ENCODE results near the gene ABTB2. TPM values are rescaled to one million over a fixed set of nuclear protein-coding genes. Genes with fewer than 3 reads are reported as not detected.

ABTB2 gene
- total RNA-seq, 2 donors from 2014 or later: 2.1 to 4.3 TPM

DNA sequence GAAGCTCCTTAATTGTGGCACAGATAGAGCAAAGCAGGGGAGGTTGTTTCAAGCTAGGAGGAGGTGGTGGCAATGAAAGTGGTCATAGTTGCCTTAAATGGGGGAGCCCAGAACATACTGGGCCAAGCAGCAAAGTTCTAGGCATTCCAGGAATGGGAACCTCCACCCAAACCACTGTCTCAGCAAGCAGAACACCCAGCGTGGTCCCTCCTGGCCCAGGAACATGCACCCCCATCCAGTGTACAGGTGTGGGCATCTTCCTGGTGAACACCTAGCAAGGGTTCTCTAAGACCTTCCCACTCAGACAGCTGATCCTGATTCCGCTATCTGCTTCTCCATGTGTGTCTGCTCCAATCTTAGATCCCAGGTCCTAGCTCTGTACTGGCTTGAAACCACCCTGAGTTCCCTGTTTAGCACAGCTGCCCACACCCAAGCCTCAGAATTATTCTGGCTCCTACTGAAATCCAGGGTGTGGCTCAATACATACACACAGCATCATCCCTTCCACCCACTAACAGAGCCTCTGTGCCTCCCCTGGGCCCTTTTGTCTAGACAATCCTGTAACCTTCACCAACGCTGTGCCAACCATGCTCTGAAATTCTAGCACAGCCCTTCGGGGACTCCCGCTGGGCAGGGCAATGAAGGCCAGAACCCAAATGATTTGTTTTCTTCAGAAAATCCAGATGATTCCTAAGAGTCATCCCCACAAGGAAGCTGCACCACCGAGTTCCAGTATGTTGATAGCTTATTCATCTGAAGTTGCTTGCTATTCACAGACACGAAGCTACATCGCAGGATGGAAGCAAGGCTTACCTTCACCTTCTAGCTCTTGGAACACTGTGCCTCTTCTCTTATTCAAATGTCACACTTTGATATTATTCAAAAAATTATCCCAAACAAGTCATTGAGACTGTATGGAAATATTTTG lies 76.6 kb downstream of the ABTB2 start:
- WGBS, 2 donors: 84 to 92% methylated on average over 7 to 8 of the region's 8 CpGs
- TF ChIP-seq, protein P1, sequence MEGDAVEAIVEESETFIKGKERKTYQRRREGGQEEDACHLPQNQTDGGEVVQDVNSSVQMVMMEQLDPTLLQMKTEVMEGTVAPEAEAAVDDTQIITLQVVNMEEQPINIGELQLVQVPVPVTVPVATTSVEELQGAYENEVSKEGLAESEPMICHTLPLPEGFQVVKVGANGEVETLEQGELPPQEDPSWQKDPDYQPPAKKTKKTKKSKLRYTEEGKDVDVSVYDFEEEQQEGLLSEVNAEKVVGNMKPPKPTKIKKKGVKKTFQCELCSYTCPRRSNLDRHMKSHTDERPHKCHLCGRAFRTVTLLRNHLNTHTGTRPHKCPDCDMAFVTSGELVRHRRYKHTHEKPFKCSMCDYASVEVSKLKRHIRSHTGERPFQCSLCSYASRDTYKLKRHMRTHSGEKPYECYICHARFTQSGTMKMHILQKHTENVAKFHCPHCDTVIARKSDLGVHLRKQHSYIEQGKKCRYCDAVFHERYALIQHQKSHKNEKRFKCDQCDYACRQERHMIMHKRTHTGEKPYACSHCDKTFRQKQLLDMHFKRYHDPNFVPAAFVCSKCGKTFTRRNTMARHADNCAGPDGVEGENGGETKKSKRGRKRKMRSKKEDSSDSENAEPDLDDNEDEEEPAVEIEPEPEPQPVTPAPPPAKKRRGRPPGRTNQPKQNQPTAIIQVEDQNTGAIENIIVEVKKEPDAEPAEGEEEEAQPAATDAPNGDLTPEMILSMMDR (IDR thresholded peaks at IDR 0.05): no peak
- TF ChIP-seq POLR2A (IDR thresholded peaks at IDR 0.05): no peak
- Histone ChIP-seq H3K27me3 (no peaks in the 10 kb centered on the region), H3K36me3 (replicated peaks in 1 of 2; ENCODE audit: insufficient read depth in 1 of 2, low read depth in 2 of 2) (no peaks in the 10 kb centered on the region), H3K4me3 (no peak overlapping the region), H3K4me1 (peaks cover 8% of the 10 kb centered on the region), H3K27ac (no peak overlapping the region), H3K9me3 (no peaks in the 10 kb centered on the region)
- ATAC-seq (no peak), DNase-seq (no peak)
- intact Hi-C loops (cut with DNase I): no loop called here

GRCh38 chr11:34278693-34279297 lies 79.0 kb downstream of the ABTB2 start:
- ATAC-seq (no peak), DNase-seq (no peak)
- H3K27ac ChIP-seq: no peak overlapping the region
- no peak overlapping the region for H3K4me3 ChIP-seq
- H3K27me3 ChIP-seq: no peaks in the 10 kb centered on the region
- H3K36me3 ChIP-seq (replicated peaks in 1 of 2; ENCODE audit: insufficient read depth in 1 of 2, low read depth in 2 of 2): no peaks in the 10 kb centered on the region
- peaks cover 13% of the 10 kb centered on the region for H3K4me1 ChIP-seq
- no peak for TF ChIP-seq POLR2A (IDR thresholded peaks at IDR 0.05)
- TF ChIP-seq, protein P1 (IDR thresholded peaks at IDR 0.05): no peak
- intact Hi-C loops (cut with DNase I): no loop called here
- WGBS, 2 donors: 55 to 67% methylated on average over 1 to 4 of the region's 4 CpGs
- no peaks in the 10 kb centered on the region for H3K9me3 ChIP-seq

- H3K27ac ChIP-seq: no peak overlapping the region
- ATAC-seq (no peak), DNase-seq (no peak)
- H3K27me3 ChIP-seq: no peaks in the 10 kb centered on the region
- intact Hi-C loops (cut with DNase I): no loop called here
- H3K4me1 ChIP-seq: peaks cover 13% of the 10 kb centered on the region
- no peaks in the 10 kb centered on the region for H3K9me3 ChIP-seq
- H3K4me3 ChIP-seq: no peak overlapping the region
- H3K36me3 ChIP-seq (replicated peaks in 1 of 2; ENCODE audit: insufficient read depth in 1 of 2, low read depth in 2 of 2): no peaks in the 10 kb centered on the region
- TF ChIP-seq POLR2A (IDR thresholded peaks at IDR 0.05): no peak
- TF ChIP-seq, protein P1 (IDR thresholded peaks at IDR 0.05): no peak
Measured at GRCh38 chr11:34278175-34278574, 79.6 kb downstream of the ABTB2 start.

- WGBS, 2 donors: 79 to 94% methylated on average over 4 of the region's 4 CpGs
Measured at GRCh38 chr11:34277171-34277570, 80.6 kb downstream of the ABTB2 start.

More at GRCh38 chr11:34277171-34277570, 80.6 kb downstream of the ABTB2 start:
- H3K27ac ChIP-seq: no peak overlapping the region
- H3K4me1 ChIP-seq: peaks cover 13% of the 10 kb centered on the region
- no peak for DNase-seq
- H3K9me3 ChIP-seq: no peaks in the 10 kb centered on the region
- intact Hi-C loops (cut with DNase I): no loop called here
- ATAC-seq: no peak
- TF ChIP-seq, protein P1 (IDR thresholded peaks at IDR 0.05): no peak
- TF ChIP-seq POLR2A (IDR thresholded peaks at IDR 0.05): no peak
- H3K27me3 ChIP-seq: no peaks in the 10 kb centered on the region
- no peaks in the 10 kb centered on the region for H3K36me3 ChIP-seq (replicated peaks in 1 of 2; ENCODE audit: insufficient read depth in 1 of 2, low read depth in 2 of 2)
- H3K4me3 ChIP-seq: no peak overlapping the region

Data from body of pancreas (tissue), 4 donors.